K562 (cell line): ENCODE results near the gene RASIP1. TPM values are rescaled to one million over a fixed set of nuclear protein-coding genes. Genes with fewer than 3 reads are reported as not detected.

Experiments
- HMG20B ChIP-seq: fragments of 250-450 bp; sonication (Bioruptor Pico); IDR thresholded peaks from 2 replicates; pipeline ENCODE4 v1.5.0; 2021; ENCODE audit warnings: mild to moderate bottlenecking
- HNRNPH1 ChIP-seq: fragments of 200-400 bp; formaldehyde crosslinking; optimal IDR thresholded peaks from 2 replicates; pipeline ENCODE3; 2017; ENCODE audit warnings: low read depth, mild to moderate bottlenecking, low read length, moderate library complexity
- IRF2 ChIP-seq: sonication (generic); formaldehyde crosslinking; IDR thresholded peaks from 2 replicates; pipeline ENCODE4 v1.8.1; 2022; ENCODE audit warnings: mild to moderate bottlenecking, missing genetic modification reagents
- JUND ChIP-seq, 2 experiments: IDR thresholded peaks; 2 replicates in 1 of 2; 3 replicates in 1 of 2; pipeline ENCODE4 v1.6.1; 2011; ENCODE audit warnings: borderline replicate concordance in 2 of 2, low read depth in 2 of 2, low read length in 2 of 2, improper control_type of control experiment in 1 of 2, missing biosample characterization in 1 of 2, missing genetic modification characterization in 1 of 2, missing genetic modification reagents in 1 of 2
- KLF6 ChIP-seq: fragments of 250-450 bp; sonication (Bioruptor Pico); IDR thresholded peaks from 2 replicates; pipeline ENCODE4 v1.4.0; 2020; ENCODE audit warnings: mild to moderate bottlenecking, moderate library complexity, borderline replicate concordance
- MEF2D ChIP-seq: conservative IDR thresholded peaks from 2 replicates; pipeline ENCODE4 v1.6.1; 2016; ENCODE audit warnings: low read depth, missing genetic modification characterization, missing compliant biosample characterization
- NUFIP1 ChIP-seq: fragments of 450-650 bp; IDR thresholded peaks from 2 replicates; pipeline ENCODE4 v1.6.1; 2018; ENCODE audit not compliant: partially characterized antibody
- SIN3A ChIP-seq, 2 experiments: fragments of 150-350 bp in 1 of 2; IDR thresholded peaks; 2 replicates each; pipeline ENCODE4 v1.6.1; 2011 to 2016; ENCODE audit warnings: borderline replicate concordance in 2 of 2, low read depth in 2 of 2, low read length in 2 of 2, mild to moderate bottlenecking in 2 of 2, moderate library complexity in 2 of 2; ENCODE audit not compliant: control insufficient read depth in 1 of 2
- ZBTB1 ChIP-seq: sonication (generic); formaldehyde crosslinking; IDR thresholded peaks from 2 replicates; pipeline ENCODE4 v1.8.1; 2023; ENCODE audit warnings: missing genetic modification reagents, low read depth, mild to moderate bottlenecking, borderline replicate concordance
- ZNF253 ChIP-seq: fragments of 250-450 bp; sonication (Bioruptor Pico); conservative IDR thresholded peaks from 2 replicates; pipeline ENCODE4 v1.6.1; 2021; ENCODE audit warnings: mild to moderate bottlenecking
- ZNF444 ChIP-seq: fragments of 250-450 bp; sonication (Bioruptor Pico); IDR thresholded peaks from 2 replicates; pipeline ENCODE4 v1.4.0; 2020; ENCODE audit warnings: mild to moderate bottlenecking, moderate library complexity
- ZNF707 ChIP-seq: fragments of 250-450 bp; sonication (Bioruptor Pico); conservative IDR thresholded peaks from 2 replicates; pipeline ENCODE4 v1.8.0; 2022; ENCODE audit warnings: inconsistent platforms, mild to moderate bottlenecking, moderate library complexity
- ZSCAN32 ChIP-seq: fragments of 450-650 bp; formaldehyde crosslinking; IDR thresholded peaks from 2 replicates; pipeline ENCODE4 v1.4.0; 2020; ENCODE audit warnings: mild to moderate bottlenecking, moderate library complexity
- polyA plus RNA-seq, 8 experiments: library from polyadenylated mRNA; depleted of rRNA in 4 of 8; stranded (reverse) in 5 of 8; unstranded in 3 of 8; fragments of >200 nt; fragmentation: Nextera tagmentation in 2 of 8; fragmentation: Illumina TruSeq in 1 of 8; extraction: Ambion mirVana in 2 of 8; extraction: Trizol in 1 of 8; gene quantifications; 2 replicates each; pipeline versions ENCODE4 v1.2.1 to v1.2.3, GENCODE V29; 2011 to 2014; ENCODE audit warnings: inconsistent platforms in 1 of 8, missing spikeins in 1 of 8
- total RNA-seq, 7 experiments: library from RNA; depleted of rRNA in 6 of 7; stranded (reverse); fragments of >200 nt in 6 of 7; fragmentation: Illumina TruSeq in 2 of 7; extraction: Trizol in 2 of 7; gene quantifications; 2 replicates each; pipeline versions ENCODE4 v1.2.1 to v1.2.3, GENCODE V29; 2011 to 2021; ENCODE audit warnings: low replicate concordance in 1 of 7
- TF ChIP-seq, protein P1 (sequence below): sonication (generic); formaldehyde crosslinking; IDR thresholded peaks from 2 replicates; pipeline ENCODE4 v1.9.0; 2022; ENCODE audit warnings: mild to moderate bottlenecking, missing genetic modification reagents
- TF ChIP-seq, protein P2 (sequence below): fragments of 250-450 bp; sonication (Bioruptor Pico); IDR thresholded peaks from 2 replicates; pipeline ENCODE4 v1.8.0; 2022; ENCODE audit warnings: inconsistent platforms
- TF ChIP-seq, protein P3 (sequence below): fragments of 250-450 bp; sonication (Bioruptor Pico); IDR thresholded peaks from 2 replicates; pipeline ENCODE4 v1.8.0; 2022; ENCODE audit warnings: inconsistent platforms, mild to moderate bottlenecking, moderate library complexity, borderline replicate concordance
- TF ChIP-seq, protein P4 (sequence below): IDR thresholded peaks from 3 replicates; pipeline ENCODE4 v1.6.1; 2011; ENCODE audit warnings: borderline replicate concordance, mild to moderate bottlenecking; ENCODE audit not compliant: insufficient read length, insufficient read depth
- TF ChIP-seq, protein P5 (sequence below): sonication (generic); formaldehyde crosslinking; IDR thresholded peaks from 2 replicates; pipeline ENCODE4 v1.8.0; 2022; ENCODE audit warnings: missing genetic modification reagents, mild to moderate bottlenecking, borderline replicate concordance
- TF ChIP-seq, protein P6 (sequence below): fragments of 200-400 bp; formaldehyde crosslinking; IDR thresholded peaks from 2 replicates; pipeline ENCODE4 v1.6.1; 2017; ENCODE audit warnings: mild to moderate bottlenecking, low read depth, low read length, moderate library complexity

The RASIP1 gene
- total and polyA plus RNA-seq, 9 of the 15 experiments (the other 6 are each of a cell fraction or from before 2014, with no cell fraction given), result 0.20 to 4.7 (median 1.5) TPM

DNA sequence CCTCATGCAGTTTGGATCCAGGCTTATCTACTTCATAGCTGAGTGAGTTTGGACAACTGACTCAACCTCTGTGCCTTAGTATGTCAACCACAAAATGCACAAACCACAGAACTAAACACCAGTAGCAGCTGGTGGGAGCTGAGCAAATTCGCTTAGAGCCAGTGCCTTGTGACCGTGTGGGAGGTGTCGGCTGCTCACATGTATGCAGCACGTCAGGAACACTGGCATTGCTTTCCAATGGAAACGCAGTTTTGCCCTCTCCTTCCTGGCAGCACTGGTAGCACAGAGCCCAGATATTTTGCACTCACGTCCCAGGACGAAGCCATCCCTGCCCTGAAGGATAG, 59.3 kb downstream of the RASIP1 start (continued):
- TF ChIP-seq SIN3A (IDR thresholded peaks at IDR 0.05; ENCODE audit: borderline replicate concordance in 2 of 2, control insufficient read depth in 1 of 2, low read depth in 2 of 2, low read length in 2 of 2), result no peak
- TF ChIP-seq IRF2 (CRISPR knock-in tag), result no peak
- TF ChIP-seq JUND (IDR thresholded peaks at IDR 0.05; ENCODE audit: borderline replicate concordance, low read depth, low read length), result peak; percentile 41; the same call in 1 of the 2 replicates
- TF ChIP-seq JUND (tag; IDR thresholded peaks at IDR 0.05; ENCODE audit: borderline replicate concordance, low read depth, low read length), result no peak; the same call in 2 of the 3 replicates
- TF ChIP-seq, protein P1, sequence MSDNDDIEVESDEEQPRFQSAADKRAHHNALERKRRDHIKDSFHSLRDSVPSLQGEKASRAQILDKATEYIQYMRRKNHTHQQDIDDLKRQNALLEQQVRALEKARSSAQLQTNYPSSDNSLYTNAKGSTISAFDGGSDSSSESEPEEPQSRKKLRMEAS, result peak; percentile 63; the same call in 1 of the 2 replicates
- TF ChIP-seq, protein P2, sequence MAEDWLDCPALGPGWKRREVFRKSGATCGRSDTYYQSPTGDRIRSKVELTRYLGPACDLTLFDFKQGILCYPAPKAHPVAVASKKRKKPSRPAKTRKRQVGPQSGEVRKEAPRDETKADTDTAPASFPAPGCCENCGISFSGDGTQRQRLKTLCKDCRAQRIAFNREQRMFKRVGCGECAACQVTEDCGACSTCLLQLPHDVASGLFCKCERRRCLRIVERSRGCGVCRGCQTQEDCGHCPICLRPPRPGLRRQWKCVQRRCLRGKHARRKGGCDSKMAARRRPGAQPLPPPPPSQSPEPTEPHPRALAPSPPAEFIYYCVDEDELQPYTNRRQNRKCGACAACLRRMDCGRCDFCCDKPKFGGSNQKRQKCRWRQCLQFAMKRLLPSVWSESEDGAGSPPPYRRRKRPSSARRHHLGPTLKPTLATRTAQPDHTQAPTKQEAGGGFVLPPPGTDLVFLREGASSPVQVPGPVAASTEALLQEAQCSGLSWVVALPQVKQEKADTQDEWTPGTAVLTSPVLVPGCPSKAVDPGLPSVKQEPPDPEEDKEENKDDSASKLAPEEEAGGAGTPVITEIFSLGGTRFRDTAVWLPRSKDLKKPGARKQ (CRISPR knock-in tag), result no peak
- TF ChIP-seq MEF2D (tag), result no peak
- no peak for TF ChIP-seq ZSCAN32
- no peak for TF ChIP-seq ZNF444 (CRISPR knock-in tag)
- TF ChIP-seq, protein P3, sequence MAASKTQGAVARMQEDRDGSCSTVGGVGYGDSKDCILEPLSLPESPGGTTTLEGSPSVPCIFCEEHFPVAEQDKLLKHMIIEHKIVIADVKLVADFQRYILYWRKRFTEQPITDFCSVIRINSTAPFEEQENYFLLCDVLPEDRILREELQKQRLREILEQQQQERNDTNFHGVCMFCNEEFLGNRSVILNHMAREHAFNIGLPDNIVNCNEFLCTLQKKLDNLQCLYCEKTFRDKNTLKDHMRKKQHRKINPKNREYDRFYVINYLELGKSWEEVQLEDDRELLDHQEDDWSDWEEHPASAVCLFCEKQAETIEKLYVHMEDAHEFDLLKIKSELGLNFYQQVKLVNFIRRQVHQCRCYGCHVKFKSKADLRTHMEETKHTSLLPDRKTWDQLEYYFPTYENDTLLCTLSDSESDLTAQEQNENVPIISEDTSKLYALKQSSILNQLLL (CRISPR knock-in tag), result no peak
- no peak for TF ChIP-seq HMG20B (CRISPR knock-in tag)
- TF ChIP-seq, protein P4, sequence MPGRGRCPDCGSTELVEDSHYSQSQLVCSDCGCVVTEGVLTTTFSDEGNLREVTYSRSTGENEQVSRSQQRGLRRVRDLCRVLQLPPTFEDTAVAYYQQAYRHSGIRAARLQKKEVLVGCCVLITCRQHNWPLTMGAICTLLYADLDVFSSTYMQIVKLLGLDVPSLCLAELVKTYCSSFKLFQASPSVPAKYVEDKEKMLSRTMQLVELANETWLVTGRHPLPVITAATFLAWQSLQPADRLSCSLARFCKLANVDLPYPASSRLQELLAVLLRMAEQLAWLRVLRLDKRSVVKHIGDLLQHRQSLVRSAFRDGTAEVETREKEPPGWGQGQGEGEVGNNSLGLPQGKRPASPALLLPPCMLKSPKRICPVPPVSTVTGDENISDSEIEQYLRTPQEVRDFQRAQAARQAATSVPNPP, result no peak
- no peak for TF ChIP-seq ZNF253
- no peak for TF ChIP-seq HNRNPH1
- peak; percentile 79; the same call in 1 of the 2 replicates for TF ChIP-seq ZBTB1 (CRISPR knock-in tag)
- TF ChIP-seq, protein P5, sequence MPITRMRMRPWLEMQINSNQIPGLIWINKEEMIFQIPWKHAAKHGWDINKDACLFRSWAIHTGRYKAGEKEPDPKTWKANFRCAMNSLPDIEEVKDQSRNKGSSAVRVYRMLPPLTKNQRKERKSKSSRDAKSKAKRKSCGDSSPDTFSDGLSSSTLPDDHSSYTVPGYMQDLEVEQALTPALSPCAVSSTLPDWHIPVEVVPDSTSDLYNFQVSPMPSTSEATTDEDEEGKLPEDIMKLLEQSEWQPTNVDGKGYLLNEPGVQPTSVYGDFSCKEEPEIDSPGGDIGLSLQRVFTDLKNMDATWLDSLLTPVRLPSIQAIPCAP (CRISPR knock-in tag), result no peak
- TF ChIP-seq, protein P6, sequence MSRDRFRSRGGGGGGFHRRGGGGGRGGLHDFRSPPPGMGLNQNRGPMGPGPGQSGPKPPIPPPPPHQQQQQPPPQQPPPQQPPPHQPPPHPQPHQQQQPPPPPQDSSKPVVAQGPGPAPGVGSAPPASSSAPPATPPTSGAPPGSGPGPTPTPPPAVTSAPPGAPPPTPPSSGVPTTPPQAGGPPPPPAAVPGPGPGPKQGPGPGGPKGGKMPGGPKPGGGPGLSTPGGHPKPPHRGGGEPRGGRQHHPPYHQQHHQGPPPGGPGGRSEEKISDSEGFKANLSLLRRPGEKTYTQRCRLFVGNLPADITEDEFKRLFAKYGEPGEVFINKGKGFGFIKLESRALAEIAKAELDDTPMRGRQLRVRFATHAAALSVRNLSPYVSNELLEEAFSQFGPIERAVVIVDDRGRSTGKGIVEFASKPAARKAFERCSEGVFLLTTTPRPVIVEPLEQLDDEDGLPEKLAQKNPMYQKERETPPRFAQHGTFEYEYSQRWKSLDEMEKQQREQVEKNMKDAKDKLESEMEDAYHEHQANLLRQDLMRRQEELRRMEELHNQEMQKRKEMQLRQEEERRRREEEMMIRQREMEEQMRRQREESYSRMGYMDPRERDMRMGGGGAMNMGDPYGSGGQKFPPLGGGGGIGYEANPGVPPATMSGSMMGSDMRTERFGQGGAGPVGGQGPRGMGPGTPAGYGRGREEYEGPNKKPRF, result no peak
- TF ChIP-seq NUFIP1, result no peak
- no peak for TF ChIP-seq KLF6 (CRISPR knock-in tag)
- no peak for TF ChIP-seq ZNF707 (CRISPR knock-in tag)
